Ectodermal cell (in vitro differentiated cells): Measurements from ENCODE around the gene PANK4.

Source experiments
- H3K27ac ChIP-seq: 2 replicates; pipeline ENCODE4 v1.7.0; 2013; ENCODE audit warnings: mild to moderate bottlenecking, low read depth, low read length; ENCODE audit not compliant: insufficient read depth, poor library complexity, severe bottlenecking
- H3K27me3 ChIP-seq: 2 replicates; pipeline ENCODE4 v1.7.0; 2013; ENCODE audit warnings: mild to moderate bottlenecking, low read length; ENCODE audit not compliant: insufficient read depth, control insufficient read depth, poor library complexity, severe bottlenecking
- H3K36me3 ChIP-seq: one replicate; pipeline ENCODE4 v1.7.0; 2013; ENCODE audit warnings: low read length; ENCODE audit not compliant: control insufficient read depth, insufficient read depth
- H3K4me1 ChIP-seq: one replicate; pipeline ENCODE4 v1.7.0; 2013; ENCODE audit warnings: low read length; ENCODE audit not compliant: control insufficient read depth, insufficient read depth
- H3K4me3 ChIP-seq: 2 replicates; pipeline ENCODE4 v1.7.0; 2013; ENCODE audit warnings: low read depth, low read length, control low read depth; ENCODE audit not compliant: insufficient read depth
- H3K9me3 ChIP-seq: 2 replicates; pipeline ENCODE4 v1.7.0; 2013; ENCODE audit warnings: mild to moderate bottlenecking, low read length, moderate library complexity; ENCODE audit not compliant: control insufficient read depth
- WGBS, 2 experiments: methylation state at CpG; one replicate each; pipeline ENCODE4 v1.1.7; 2013; ENCODE audit warnings: missing lambda C conversion rate in 2 of 2; 5-methylcytosine and 5-hydroxymethylcytosine counted together

Gene PANK4

GRCh38 chr1:2544093-2544874, 17.9 kb upstream of the PANK4 start:
- Histone ChIP-seq H3K36me3 (no peaks in the 10 kb centered on the region), H3K27ac (peak overlapping the region; percentile 89), H3K4me3 (no peak overlapping the region), H3K4me1 (peaks cover 62% of the 10 kb centered on the region), H3K9me3 (no peaks in the 10 kb centered on the region), H3K27me3 (no peaks in the 10 kb centered on the region)
- 68 to 70% methylated on average over 26 of the region's 26 CpGs for WGBS, 2 experiments

- WGBS, 2 experiments, result 15 to 16% methylated on average over 26 of the region's 26 CpGs
- Histone ChIP-seq H3K4me3 (no peak overlapping the region), H3K27me3 (peaks cover 4% of the 10 kb centered on the region), H3K9me3 (no peaks in the 10 kb centered on the region), H3K36me3 (no peaks in the 10 kb centered on the region), H3K4me1 (peaks cover 57% of the 10 kb centered on the region), H3K27ac (peak overlapping the region; percentile 89)
Measured at GRCh38 chr1:2543543-2544092, 17.2 kb upstream of the PANK4 start.

DNA sequence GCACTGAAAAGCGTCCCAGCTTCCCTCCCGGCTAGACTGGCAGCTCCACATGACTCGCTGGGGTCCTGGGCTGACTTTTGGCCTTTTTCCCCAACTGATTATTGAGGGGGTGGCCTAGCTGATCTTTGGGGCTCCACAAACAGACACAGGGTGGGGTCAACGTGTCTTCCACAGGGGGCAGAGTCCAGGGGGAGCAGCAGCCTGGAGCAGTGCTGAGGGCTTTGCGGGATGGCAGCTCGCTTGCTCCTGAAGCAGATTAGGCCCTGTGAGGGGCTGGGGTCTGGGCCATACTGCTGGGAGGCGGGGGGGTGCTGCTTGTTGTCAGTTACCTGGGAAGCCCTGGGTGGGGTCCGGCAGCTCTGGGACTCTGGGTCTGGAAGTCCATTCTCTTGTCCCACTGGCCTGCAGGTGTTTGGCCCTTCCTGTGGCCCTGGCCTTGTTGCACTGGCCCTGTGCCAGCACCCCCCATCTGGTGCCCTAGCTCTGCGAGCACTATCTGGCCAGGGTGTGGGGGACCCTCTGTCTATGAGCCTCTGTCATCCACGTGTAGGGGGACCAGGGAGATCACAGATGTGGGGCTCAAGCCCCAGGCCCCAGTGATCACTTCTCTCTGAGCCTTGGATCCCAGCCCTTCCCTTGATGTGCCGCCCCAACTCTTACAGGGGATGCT, 16.0 kb upstream of the PANK4 start:
- H3K27ac ChIP-seq, result no peak overlapping the region
- 81 to 86% methylated on average over 11 of the region's 11 CpGs for WGBS, 2 experiments
- H3K9me3 ChIP-seq, result no peaks in the 10 kb centered on the region
- peaks cover 44% of the 10 kb centered on the region for H3K4me1 ChIP-seq
- H3K4me3 ChIP-seq, result no peak overlapping the region
- H3K27me3 ChIP-seq, result peaks cover 8% of the 10 kb centered on the region
- H3K36me3 ChIP-seq, result no peaks in the 10 kb centered on the region

- Histone ChIP-seq H3K4me3 (no peak overlapping the region), H3K36me3 (no peaks in the 10 kb centered on the region), H3K9me3 (no peaks in the 10 kb centered on the region), H3K4me1 (peaks cover 43% of the 10 kb centered on the region), H3K27ac (no peak overlapping the region), H3K27me3 (peaks cover 8% of the 10 kb centered on the region)
- WGBS, 2 experiments, result 92 to 93% methylated on average over 25 of the region's 25 CpGs
Measured at GRCh38 chr1:2541619-2542245, 15.3 kb upstream of the PANK4 start.

DNA sequence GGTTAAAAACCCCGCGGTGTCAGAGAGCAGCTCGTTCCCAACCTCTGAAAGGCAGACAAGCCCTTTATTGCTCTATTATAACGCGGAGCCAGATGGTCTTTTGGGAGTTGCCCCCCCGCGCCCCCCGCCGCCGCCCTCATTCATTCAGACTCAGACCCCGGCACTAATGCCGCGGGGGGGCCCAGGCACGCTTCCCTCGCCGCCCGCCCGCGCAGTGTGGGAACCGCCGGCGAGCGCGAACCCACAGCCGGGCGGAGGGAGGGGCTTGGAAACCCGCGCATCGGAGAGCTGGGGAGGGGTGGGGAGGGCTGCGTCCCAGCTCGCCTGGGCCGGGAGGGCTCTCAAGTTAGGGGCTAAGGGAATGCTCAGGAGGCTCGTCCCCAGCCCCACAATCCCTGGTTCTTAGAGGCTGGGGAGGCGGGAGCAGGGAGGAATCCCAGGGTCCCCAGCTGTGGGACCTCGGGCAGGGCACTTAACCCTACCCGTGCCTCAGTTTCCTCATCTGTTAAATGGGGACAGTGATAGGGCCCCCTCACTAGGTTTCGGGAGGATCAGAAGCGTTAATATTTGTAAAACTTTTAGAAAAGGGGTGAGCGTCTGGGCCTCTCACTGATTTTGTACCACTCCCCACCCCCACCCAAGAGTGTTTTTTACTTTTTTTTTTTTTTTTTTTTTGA, 14.6 kb upstream of the PANK4 start:
- H3K4me3 ChIP-seq, result no peak overlapping the region
- 9 to 11% methylated on average over 38 to 39 of the region's 39 CpGs for whole genome bisulfite sequencing, 2 experiments
- H3K4me1 ChIP-seq, result peaks cover 45% of the 10 kb centered on the region
- no peak overlapping the region for H3K27ac ChIP-seq
- H3K36me3 ChIP-seq, result no peaks in the 10 kb centered on the region
- peaks cover 9% of the 10 kb centered on the region for H3K27me3 ChIP-seq
- H3K9me3 ChIP-seq, result no peaks in the 10 kb centered on the region

DNA sequence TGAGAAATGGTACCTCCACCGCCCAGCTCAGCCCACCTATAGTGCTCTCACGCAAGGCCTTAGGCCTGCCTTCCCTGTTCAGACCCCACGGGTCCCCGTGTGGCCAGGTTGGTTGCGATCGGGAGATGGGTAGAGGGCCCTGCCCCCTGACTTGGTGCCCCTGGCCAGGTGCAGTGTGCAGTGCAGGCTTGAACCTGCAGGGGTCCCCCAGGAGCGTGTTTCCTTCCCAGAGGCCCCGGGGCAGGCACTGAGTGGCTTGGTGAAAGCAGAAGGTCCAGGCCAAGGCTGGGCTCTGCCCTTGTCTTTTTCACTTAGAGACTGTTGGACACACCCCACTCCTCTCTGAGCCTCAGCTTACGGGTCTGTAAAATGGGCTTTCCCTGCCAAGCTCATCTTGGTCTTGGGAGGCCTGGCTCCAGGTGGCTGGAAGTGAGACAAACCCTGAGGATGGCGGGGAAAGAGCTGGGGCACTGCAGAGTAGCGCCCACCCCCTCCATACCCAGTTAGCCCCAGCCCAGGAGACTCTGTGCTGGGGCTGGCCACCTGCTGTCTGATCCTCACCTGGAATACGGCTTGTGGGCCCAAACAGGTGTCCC, 13.0 kb upstream of the PANK4 start:
- WGBS, 2 experiments, result 61 to 66% methylated on average over 12 of the region's 12 CpGs
- Histone ChIP-seq H3K4me1 (peaks cover 46% of the 10 kb centered on the region), H3K36me3 (no peaks in the 10 kb centered on the region), H3K27me3 (peaks cover 24% of the 10 kb centered on the region), H3K9me3 (no peaks in the 10 kb centered on the region), H3K27ac (no peak overlapping the region), H3K4me3 (no peak overlapping the region)

DNA sequence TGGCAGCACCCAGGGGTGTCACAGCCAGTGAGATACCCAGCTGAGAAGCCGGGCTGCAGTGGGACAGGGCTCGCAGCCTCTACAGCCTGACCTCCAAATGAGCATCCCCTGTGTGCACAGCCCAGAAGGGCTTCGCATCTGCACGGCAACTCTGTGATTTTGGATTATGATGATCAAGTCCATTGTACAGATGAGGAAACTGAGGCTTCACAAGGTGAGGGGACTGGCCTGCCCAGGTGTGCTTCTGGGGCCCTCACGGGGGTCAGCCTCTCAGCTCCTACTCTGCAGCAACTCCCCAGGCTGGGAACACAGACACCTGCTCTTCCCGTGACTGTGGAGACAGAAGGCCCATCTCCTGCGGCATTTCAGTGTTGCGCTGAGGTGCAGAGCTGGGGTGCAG, 12.5 kb upstream of the PANK4 start:
- Histone ChIP-seq H3K9me3 (no peaks in the 10 kb centered on the region), H3K27ac (no peak overlapping the region), H3K27me3 (peaks cover 30% of the 10 kb centered on the region), H3K4me3 (no peak overlapping the region), H3K4me1 (peaks cover 46% of the 10 kb centered on the region), H3K36me3 (no peaks in the 10 kb centered on the region)
- WGBS, 2 experiments, result 92 to 93% methylated on average over 8 of the region's 8 CpGs

- H3K27ac ChIP-seq, result no peak overlapping the region
- H3K9me3 ChIP-seq, result no peaks in the 10 kb centered on the region
- 86% methylated on average over 4 of the region's 4 CpGs for WGBS, 2 experiments
- H3K27me3 ChIP-seq, result peaks cover 34% of the 10 kb centered on the region
- H3K4me3 ChIP-seq, result no peak overlapping the region
- H3K36me3 ChIP-seq, result no peaks in the 10 kb centered on the region
- peaks cover 46% of the 10 kb centered on the region for H3K4me1 ChIP-seq
Measured at GRCh38 chr1:2538376-2538775, 12.0 kb upstream of the PANK4 start.

DNA sequence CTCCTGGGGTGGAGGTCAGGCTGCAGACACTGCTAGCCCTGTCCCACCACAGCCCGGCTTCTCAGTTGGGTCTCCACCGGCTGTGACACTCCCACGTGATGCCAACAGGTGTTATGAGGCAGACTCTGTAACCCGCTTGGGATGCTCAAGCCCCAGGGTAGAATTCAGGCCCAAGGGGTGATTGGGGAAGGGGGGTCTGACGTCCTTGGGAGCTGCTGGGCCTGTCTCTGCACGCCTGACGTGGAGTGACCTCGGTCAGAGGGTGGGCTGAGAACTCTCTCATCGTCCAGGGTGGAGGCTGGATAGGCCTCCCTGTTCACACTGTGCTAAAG, 11.4 kb upstream of the PANK4 start:
- Histone ChIP-seq H3K9me3 (no peaks in the 10 kb centered on the region), H3K4me3 (no peak overlapping the region), H3K27ac (no peak overlapping the region), H3K36me3 (no peaks in the 10 kb centered on the region), H3K4me1 (peaks cover 43% of the 10 kb centered on the region), H3K27me3 (peaks cover 41% of the 10 kb centered on the region)
- WGBS, 2 experiments, result 81 to 84% methylated on average over 9 of the region's 9 CpGs
